IMR-90 (cell line): ENCODE data around the gene PIGH. TPM values are rescaled to one million over a fixed set of nuclear protein-coding genes. Genes with fewer than 3 reads are reported as not detected.

ENCODE experiments used
- ATAC-seq: fragments of 200-7000 bp; cut with Tn5 transposase; 2 replicates; pipeline ENCODE4 v1.9.1; 2020; ENCODE audit warnings: low read depth, mild to moderate bottlenecking, moderate library complexity
- BruUV-seq: library from RNA; stranded (reverse); fragments of 400-500 nt; replicated peaks from 2 replicates; lab custom pipeline; 2021; lab: Mats Ljungman, UMichigan
- CTCF ChIA-PET: fragments of 300-600 bp; formaldehyde crosslinking; extraction: SDS; loops from one replicate; lab custom pipeline; 2021; ENCODE audit warnings: antibody characterized with exemption; lab: Yijun Ruan, JAX
- POLR2A ChIA-PET: fragments of 300-600 bp; sonication (Branson Sonifier 250); formaldehyde crosslinking; loops from one replicate; lab custom pipeline; 2022; ENCODE audit warnings: antibody characterized with exemption; ENCODE audit not compliant: unreplicated experiment; lab: Charles Lee
- DNase-seq: peaks from one replicate; pipeline ENCODE4 v3.0.0; 2013
- H2AFZ ChIP-seq: replicated peaks from 2 replicates; pipeline ENCODE3; 2013; ENCODE audit warnings: low read length, mild to moderate bottlenecking; ENCODE audit not compliant: poor library complexity
- H2AK5ac ChIP-seq: 2 replicates; pipeline ENCODE4 v1.6.1; 2013; ENCODE audit warnings: low read depth, low read length, inconsistent platforms
- H2AK9ac ChIP-seq: replicated peaks from 2 replicates; pipeline ENCODE3; 2013; ENCODE audit warnings: mild to moderate bottlenecking, low read depth, low read length, moderate library complexity; ENCODE audit not compliant: poor library complexity
- H2BK120ac ChIP-seq: 2 replicates; pipeline ENCODE4 v1.6.1; 2013; ENCODE audit warnings: low read depth, low read length, inconsistent platforms
- H2BK15ac ChIP-seq: 3 replicates; pipeline ENCODE4 v1.6.1; 2013; ENCODE audit warnings: low read depth, low read length, inconsistent platforms
- H2BK20ac ChIP-seq: 2 replicates; pipeline ENCODE4 v1.6.1; 2013; ENCODE audit warnings: low read depth, mild to moderate bottlenecking, inconsistent platforms, low read length, moderate library complexity
- H2BK5ac ChIP-seq: 2 replicates; pipeline ENCODE4 v1.6.1; 2013; ENCODE audit warnings: mild to moderate bottlenecking, low read depth, low read length, inconsistent platforms; ENCODE audit not compliant: poor library complexity, severe bottlenecking
- H3K14ac ChIP-seq: replicated peaks from 2 replicates; pipeline ENCODE4 v1.6.1; 2013; ENCODE audit warnings: low read depth, low read length, inconsistent platforms
- H3K18ac ChIP-seq: 2 replicates; pipeline ENCODE4 v1.6.1; 2013; ENCODE audit warnings: low read depth, low read length, control low read depth
- H3K23ac ChIP-seq: 2 replicates; pipeline ENCODE4 v1.6.1; 2013; ENCODE audit warnings: low read depth, low read length, inconsistent platforms
- H3K27ac ChIP-seq: 2 replicates; pipeline ENCODE4 v1.5.1; 2013; ENCODE audit warnings: mild to moderate bottlenecking, control low read depth, low read length; ENCODE audit not compliant: insufficient read depth
- H3K27me3 ChIP-seq: 2 replicates; pipeline ENCODE4 v1.6.1; 2013; ENCODE audit warnings: low read length; ENCODE audit not compliant: control insufficient read depth, insufficient read depth
- H3K36me3 ChIP-seq: 2 replicates; pipeline ENCODE4 v1.6.1; 2013; ENCODE audit warnings: low read length, mixed read lengths; ENCODE audit not compliant: control insufficient read depth, insufficient read depth
- H3K4ac ChIP-seq: 2 replicates; pipeline ENCODE4 v1.6.1; 2013; ENCODE audit warnings: low read depth, low read length, inconsistent platforms
- H3K4me1 ChIP-seq: 2 replicates; pipeline ENCODE4 v1.6.1; 2013; ENCODE audit warnings: low read length, mixed read lengths; ENCODE audit not compliant: control insufficient read depth, insufficient read depth
- H3K4me2 ChIP-seq: 2 replicates; pipeline ENCODE4 v1.6.1; 2013; ENCODE audit warnings: low read depth, mild to moderate bottlenecking, control low read depth, low read length, moderate library complexity
- H3K4me3 ChIP-seq: 2 replicates; pipeline ENCODE4 v1.5.1; 2013; ENCODE audit warnings: low read depth, mild to moderate bottlenecking, control low read depth, low read length, moderate library complexity; ENCODE audit not compliant: insufficient read depth
- H3K56ac ChIP-seq: 2 replicates; pipeline ENCODE4 v1.6.1; 2013; ENCODE audit warnings: low read length, inconsistent platforms; ENCODE audit not compliant: insufficient read depth; ENCODE audit errors: extremely low read depth
- H3K79me1 ChIP-seq, 2 experiments: 2 replicates each; pipeline ENCODE4 v1.6.1; 2013; ENCODE audit warnings: low read length in 2 of 2, inconsistent platforms in 1 of 2, low read depth in 1 of 2
- H3K9ac ChIP-seq: 2 replicates; pipeline ENCODE4 v1.6.1; 2013; ENCODE audit warnings: low read depth, low read length, control low read depth
- H3K9me1 ChIP-seq: 2 replicates; pipeline ENCODE4 v1.6.1; 2013; ENCODE audit warnings: low read length, inconsistent platforms; ENCODE audit not compliant: insufficient read depth
- H3K9me3 ChIP-seq: 2 replicates; pipeline ENCODE4 v1.6.1; 2013; ENCODE audit warnings: low read length; ENCODE audit not compliant: control insufficient read depth, insufficient read depth
- H4K20me1 ChIP-seq: 2 replicates; pipeline ENCODE4 v1.6.1; 2013; ENCODE audit warnings: low read length, inconsistent platforms; ENCODE audit not compliant: insufficient read depth
- H4K5ac ChIP-seq: 2 replicates; pipeline ENCODE4 v1.6.1; 2013; ENCODE audit warnings: mild to moderate bottlenecking, low read depth, low read length, control low read depth
- H4K8ac ChIP-seq, 2 experiments: 2 replicates each; pipeline ENCODE4 v1.6.1; 2013; ENCODE audit warnings: low read depth in 2 of 2, low read length in 2 of 2, control low read depth in 1 of 2, inconsistent platforms in 1 of 2
- H4K91ac ChIP-seq: 2 replicates; pipeline ENCODE4 v1.6.1; 2013; ENCODE audit warnings: low read depth, low read length, inconsistent platforms; ENCODE audit not compliant: insufficient read depth
- BHLHE40 ChIP-seq: fragments of 150-350 bp; IDR thresholded peaks from 2 replicates; pipeline ENCODE4 v1.6.1; 2016; ENCODE audit warnings: mild to moderate bottlenecking, low read depth, low read length
- CEBPB ChIP-seq: IDR thresholded peaks from 2 replicates; pipeline ENCODE4 v1.6.1; 2012; ENCODE audit warnings: low read depth, low read length, improper control_type of control experiment
- MXI1 ChIP-seq: IDR thresholded peaks from 2 replicates; pipeline ENCODE4 v1.6.1; 2012; ENCODE audit warnings: low read depth, mild to moderate bottlenecking, low read length, moderate library complexity, borderline replicate concordance
- SMC3 ChIP-seq: fragments of 150-350 bp; IDR thresholded peaks from 2 replicates; pipeline ENCODE4 v1.6.1; 2016; ENCODE audit warnings: low read depth, mild to moderate bottlenecking, antibody characterized with exemption, low read length, moderate library complexity
- WGBS, 2 experiments: methylation state at CpG; one replicate each; pipeline versions ENCODE4 v1.1.5 to v1.1.7; 2013; ENCODE audit warnings: missing lambda C conversion rate in 2 of 2; ENCODE audit not compliant: insufficient read length in 1 of 2; ENCODE audit errors: extremely low coverage in 2 of 2; 5-methylcytosine and 5-hydroxymethylcytosine counted together
- dilution Hi-C: fragments of 300-500 bp; cut with HindIII; formaldehyde crosslinking; loops from one replicate; pipeline ENCODE4 v1.14.3; 2018; ENCODE audit warnings: low sequenced_read_pairs; ENCODE audit not compliant: unreplicated experiment
- in situ Hi-C: fragments of 300-500 bp; cut with MboI; formaldehyde crosslinking; loops from 3 replicates; pipeline ENCODE4 v1.14.3; 2019; ENCODE audit warnings: low sequenced_read_pairs, inconsistent platforms, mixed read lengths
- intact Hi-C: fragments of 100-400 bp; cut with micrococcal nuclease; formaldehyde crosslinking; loops from 2 replicates; pipeline ENCODE4 v1.10.0; 2022
- polyA plus RNA-seq, 3 experiments: library from polyadenylated mRNA; depleted of rRNA; stranded (reverse); fragments of >200 nt; gene quantifications; 2 replicates each; pipeline ENCODE4 v1.2.3, GENCODE V29; 2012; ENCODE audit warnings: low replicate concordance in 1 of 3
- total RNA-seq: library from RNA; depleted of rRNA; stranded (reverse); fragments of >200 nt; gene quantifications from 2 replicates; pipeline ENCODE4 v1.2.3, GENCODE V29; 2012

PIGH gene
- total and polyA plus RNA-seq, 2 of the 4 experiments (the other 2 are of a cell fraction), result 7.9 to 13.5 TPM

DNA sequence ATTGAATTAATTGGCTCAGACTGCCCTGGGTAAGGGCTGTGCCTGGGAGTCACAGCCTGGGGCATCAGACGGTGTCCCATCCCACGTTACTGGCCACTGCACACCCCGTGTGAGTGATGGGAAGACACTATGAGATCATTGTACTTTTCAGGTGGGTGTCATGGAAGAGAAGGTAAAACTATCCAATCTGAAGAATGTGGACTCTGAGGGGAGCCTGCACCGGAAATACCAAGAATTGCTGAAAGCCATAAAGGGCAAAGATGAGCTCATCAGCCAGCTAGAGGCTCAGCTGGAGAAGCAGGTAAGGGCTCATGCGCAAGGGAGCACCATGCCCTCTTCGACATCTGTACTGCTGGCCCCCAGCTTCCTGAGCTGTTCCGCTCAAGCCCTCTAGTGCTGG, 43.0 kb downstream of the PIGH start:
- no peak overlapping the region for H2BK15ac ChIP-seq
- peaks cover 7% of the 10 kb centered on the region; the same call in 1 of the 2 replicates for H3K27me3 ChIP-seq
- intact Hi-C loops, result no loop called here
- peak overlapping the region; percentile 18; the same call in 1 of the 2 replicates for H2BK20ac ChIP-seq
- H2AK9ac ChIP-seq, result no peak overlapping the region
- dilution Hi-C loops, result no loop called here
- no peaks in the 10 kb centered on the region for H3K4me1 ChIP-seq
- no peak overlapping the region for H3K27ac ChIP-seq
- ATAC-seq (peak; percentile 66), DNase-seq (peak; percentile 22)
- H4K5ac ChIP-seq, result no peak overlapping the region
- H3K9me1 ChIP-seq, result no peaks in the 10 kb centered on the region
- H2AFZ ChIP-seq, result no peak overlapping the region
- H4K8ac ChIP-seq, result peak overlapping the region; percentile 19 to 67; a peak in 1 of 4 replicates
- in situ Hi-C loops, result loop anchor here (10.0 kb wide), 1 partner anchor 112 kb away; no protein-coding TSS in a partner anchor
- no peak overlapping the region for H3K4me3 ChIP-seq
- no peak overlapping the region for H3K4me2 ChIP-seq
- H2AK5ac ChIP-seq, result no peak overlapping the region
- H3K14ac ChIP-seq, result no peak overlapping the region
- H3K79me1 ChIP-seq, result no peaks in the 10 kb centered on the region
- H2BK5ac ChIP-seq, result no peak overlapping the region
- peak overlapping the region; percentile 32; the same call in 1 of the 2 replicates for H4K91ac ChIP-seq
- no peak overlapping the region for H3K9ac ChIP-seq
- H3K18ac ChIP-seq, result no peak overlapping the region
- H3K4ac ChIP-seq, result 0 out of 2 replicates have a peak overlapping the region, but pooled peaks have one; percentile 37
- H4K20me1 ChIP-seq, result no peaks in the 10 kb centered on the region
- H3K23ac ChIP-seq, result no peak overlapping the region
- H3K36me3 ChIP-seq, result no peaks in the 10 kb centered on the region
- BruUV-seq, result no TSS peak
- H3K56ac ChIP-seq, result no peak overlapping the region
- CTCF ChIA-PET, result interaction anchor here (1.0 to 2.3 kb wide), 4 partner anchors 15 to 30 kb away, joined by 3 to 6 read pairs (median 4); partner anchors contain the start of gene PLEKHH1
- peak overlapping the region; percentile 36; the same call in 1 of the 2 replicates for H2BK120ac ChIP-seq
- no peaks in the 10 kb centered on the region for H3K9me3 ChIP-seq
- WGBS, 2 experiments, result 69% methylated on average over 5 of the region's 7 CpGs; no CpG with 5 or more reads in 1 of the 2 experiments
- TF ChIP-seq BHLHE40 (no peak), CEBPB (no peak), MXI1 (no peak), SMC3 (no peak)
- POLR2A ChIA-PET, result no interaction called here
